Lower lobe of right lung (tissue), 2 donors: ENCODE results near the gene PIGU. TPM values are rescaled to one million over a fixed set of nuclear protein-coding genes. Genes with fewer than 3 reads are reported as not detected.
A peak's percentile ranks its signal among the peaks of the same experiment; 100 is the strongest.

ENCODE experiments used
- ATAC-seq, 2 donors: fragments of 200-7000 bp; cut with Tn5 transposase; one replicate each; pipeline ENCODE4 v1.9.1; 2020 to 2022; ENCODE audit warnings: mild to moderate bottlenecking in 2 of 2, moderate library complexity in 2 of 2
- DNase-seq: peaks from one replicate; pipeline ENCODE4 v3.0.0-alpha.2; 2020
- H3K27ac ChIP-seq: fragments of 200-600 bp; one replicate; pipeline ENCODE4 v1.8.0; 2022
- H3K27me3 ChIP-seq: fragments of 200-600 bp; one replicate; pipeline ENCODE4 v1.8.0; 2022; ENCODE audit warnings: low read depth
- H3K36me3 ChIP-seq: fragments of 200-600 bp; one replicate; pipeline ENCODE4 v1.8.0; 2022; ENCODE audit warnings: mild to moderate bottlenecking
- H3K4me1 ChIP-seq: fragments of 200-600 bp; one replicate; pipeline ENCODE4 v1.8.0; 2022
- H3K4me3 ChIP-seq: fragments of 200-600 bp; one replicate; pipeline ENCODE4 v1.8.0; 2022; ENCODE audit warnings: mild to moderate bottlenecking
- H3K9me3 ChIP-seq: fragments of 200-600 bp; one replicate; pipeline ENCODE4 v1.8.0; 2022
- CTCF ChIP-seq: fragments of 200-600 bp; IDR thresholded peaks from one replicate; pipeline ENCODE4 v1.8.0; 2022; ENCODE audit warnings: antibody characterized with exemption, mild to moderate bottlenecking
- intact Hi-C: fragments of 100-400 bp; cut with DNase I; formaldehyde crosslinking; loops from one replicate; pipeline ENCODE4 v1.11.0; 2022
- total RNA-seq: library from RNA; stranded (reverse); fragmentation: NEBNext Ultra II Directional; extraction: Animal tissue kit (Norgen Biotek cat#: 25700); gene quantifications from one replicate; pipeline ENCODE4 v1.2.1, GENCODE V29; 2021
- donor health status: DM: no; HTN: yes; CAD: no; lungs with severe emphysema.

The PIGU gene
- total RNA-seq, 1 donor from 2014 or later: 13.8 TPM

GRCh38 chr20:34604980-34605788, 71.7 kb downstream of the PIGU start:
- H3K4me1 ChIP-seq: no peaks in the 10 kb centered on the region
- ATAC-seq (no peak), DNase-seq (no peak)
- TF ChIP-seq CTCF: no peak
- no peaks in the 10 kb centered on the region for H3K27me3 ChIP-seq
- no peak overlapping the region for H3K4me3 ChIP-seq
- no peak overlapping the region for H3K27ac ChIP-seq
- H3K36me3 ChIP-seq: no peaks in the 10 kb centered on the region
- intact Hi-C loops: no loop called here
- no peaks in the 10 kb centered on the region for H3K9me3 ChIP-seq

- no peaks in the 10 kb centered on the region for H3K4me1 ChIP-seq
- no peak overlapping the region for H3K4me3 ChIP-seq
- H3K27ac ChIP-seq: peak overlapping the region; percentile 25
- no peaks in the 10 kb centered on the region for H3K27me3 ChIP-seq
- TF ChIP-seq CTCF: no peak
- H3K36me3 ChIP-seq: no peaks in the 10 kb centered on the region
- no peaks in the 10 kb centered on the region for H3K9me3 ChIP-seq
- no peak for ATAC-seq
- intact Hi-C loops: no loop called here
- no peak for DNase-seq
These were observed 75.8 kb downstream of the PIGU start for GRCh38 chr20:34600892-34601653.

GRCh38 chr20:34595377-34596184, 81.3 kb downstream of the PIGU start:
- TF ChIP-seq CTCF: no peak
- DNase-seq (no peak), ATAC-seq (no peak)
- no peaks in the 10 kb centered on the region for H3K27me3 ChIP-seq
- H3K4me1 ChIP-seq: no peaks in the 10 kb centered on the region
- H3K9me3 ChIP-seq: no peaks in the 10 kb centered on the region
- intact Hi-C loops: no loop called here
- no peak overlapping the region for H3K27ac ChIP-seq
- no peak overlapping the region for H3K4me3 ChIP-seq
- no peaks in the 10 kb centered on the region for H3K36me3 ChIP-seq

GRCh38 chr20:34586488-34587163, 90.3 kb downstream of the PIGU start:
- H3K27ac ChIP-seq: no peak overlapping the region
- DNase-seq (no peak), ATAC-seq (no peak)
- peaks cover 7% of the 10 kb centered on the region for H3K4me1 ChIP-seq
- no peaks in the 10 kb centered on the region for H3K27me3 ChIP-seq
- H3K9me3 ChIP-seq: no peaks in the 10 kb centered on the region
- TF ChIP-seq CTCF: no peak
- H3K4me3 ChIP-seq: no peak overlapping the region
- H3K36me3 ChIP-seq: peaks cover 53% of the 10 kb centered on the region
- intact Hi-C loops: no loop called here

- no peak for TF ChIP-seq CTCF
- Histone ChIP-seq H3K36me3 (peaks cover 56% of the 10 kb centered on the region), H3K4me1 (peaks cover 8% of the 10 kb centered on the region), H3K27ac (no peak overlapping the region), H3K9me3 (no peaks in the 10 kb centered on the region), H3K27me3 (no peaks in the 10 kb centered on the region), H3K4me3 (no peak overlapping the region)
- intact Hi-C loops: no loop called here
- ATAC-seq (no peak), DNase-seq (no peak)
These were observed 91.9 kb downstream of the PIGU start for GRCh38 chr20:34585019-34585418.
